Measurements from ENCODE around the gene PRR22. TPM values are rescaled to one million over a fixed set of nuclear protein-coding genes. Genes with fewer than 3 reads are reported as not detected.

The PRR22 gene
- total RNA-seq, 1 experiment from 2014 or later: 8.1 TPM

DNA sequence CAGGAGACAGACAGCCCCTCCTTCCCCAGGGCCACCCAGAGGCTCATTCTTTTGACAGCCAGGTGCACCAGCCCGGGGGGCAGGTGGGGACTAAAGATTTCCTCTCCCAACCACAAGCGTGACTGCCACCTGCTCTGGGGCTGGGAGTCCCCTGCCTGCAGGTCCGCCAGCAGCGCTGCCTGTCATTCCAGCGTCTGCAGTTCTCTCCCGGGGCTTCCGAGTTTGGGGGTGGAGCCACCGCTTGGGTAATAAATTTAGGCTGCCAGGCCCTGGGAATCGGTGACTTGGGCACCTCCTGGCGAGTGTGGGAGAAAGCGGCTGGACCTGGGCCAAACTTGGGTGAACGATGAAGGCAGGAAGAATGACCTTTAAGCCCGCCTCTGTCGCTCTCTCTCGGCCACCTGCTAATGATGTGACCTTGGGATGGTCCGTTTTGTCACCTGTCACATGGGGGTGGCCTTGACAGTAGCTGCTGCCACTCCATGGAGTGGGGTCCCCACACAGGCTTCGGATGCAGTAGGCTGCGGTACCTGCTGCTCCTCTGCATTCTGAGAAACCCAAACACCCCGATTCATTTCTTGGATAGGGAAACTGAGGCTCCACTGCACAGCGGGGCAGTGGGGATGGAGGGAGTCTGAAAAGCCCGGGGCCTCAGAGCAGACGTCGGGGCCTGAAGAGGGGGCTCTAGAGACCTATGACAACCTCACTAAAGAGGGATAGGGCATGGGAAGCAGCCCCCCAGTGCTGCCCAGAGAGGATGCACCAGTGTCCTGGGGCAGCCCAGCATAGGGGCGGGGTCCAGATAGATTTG is 42.2 kb upstream of the PRR22 start:
- H3K27me3 Mint-ChIP-seq (ENCODE audit: low read depth): peaks cover 9% of the 10 kb centered on the region
- H3K36me3 Mint-ChIP-seq (ENCODE audit: insufficient read depth in 1 of 3, low read depth in 3 of 3): no peaks in the 10 kb centered on the region
- H2BK20ac ChIP-seq (ENCODE audit: low read depth, low read length, poor library complexity, severe bottlenecking): no peak overlapping the region
- peak; percentile 84 for DNase-seq
- TF ChIP-seq, protein P1, sequence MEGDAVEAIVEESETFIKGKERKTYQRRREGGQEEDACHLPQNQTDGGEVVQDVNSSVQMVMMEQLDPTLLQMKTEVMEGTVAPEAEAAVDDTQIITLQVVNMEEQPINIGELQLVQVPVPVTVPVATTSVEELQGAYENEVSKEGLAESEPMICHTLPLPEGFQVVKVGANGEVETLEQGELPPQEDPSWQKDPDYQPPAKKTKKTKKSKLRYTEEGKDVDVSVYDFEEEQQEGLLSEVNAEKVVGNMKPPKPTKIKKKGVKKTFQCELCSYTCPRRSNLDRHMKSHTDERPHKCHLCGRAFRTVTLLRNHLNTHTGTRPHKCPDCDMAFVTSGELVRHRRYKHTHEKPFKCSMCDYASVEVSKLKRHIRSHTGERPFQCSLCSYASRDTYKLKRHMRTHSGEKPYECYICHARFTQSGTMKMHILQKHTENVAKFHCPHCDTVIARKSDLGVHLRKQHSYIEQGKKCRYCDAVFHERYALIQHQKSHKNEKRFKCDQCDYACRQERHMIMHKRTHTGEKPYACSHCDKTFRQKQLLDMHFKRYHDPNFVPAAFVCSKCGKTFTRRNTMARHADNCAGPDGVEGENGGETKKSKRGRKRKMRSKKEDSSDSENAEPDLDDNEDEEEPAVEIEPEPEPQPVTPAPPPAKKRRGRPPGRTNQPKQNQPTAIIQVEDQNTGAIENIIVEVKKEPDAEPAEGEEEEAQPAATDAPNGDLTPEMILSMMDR (conservative IDR thresholded peaks at IDR 0.05): peak; percentile 32; the same call in 2 of the 3 replicates
- H3K27ac Mint-ChIP-seq: peak overlapping the region in 1 of 3 experiments; percentile 95; a peak in 3 of 7 replicates
- no peak overlapping the region for H2AFZ ChIP-seq (ENCODE audit: low read length)
- no peaks in the 10 kb centered on the region for H3K27me3 ChIP-seq (ENCODE audit: insufficient read depth, low read length)
- H3K79me2 ChIP-seq (ENCODE audit: insufficient read depth, low read length): no peaks in the 10 kb centered on the region
- WGBS (ENCODE audit: extremely low coverage, insufficient read length, low lambda C conversion rate): no CpG with 5 or more reads among the region's 24 CpGs
- no peak overlapping the region for H2AK5ac ChIP-seq (ENCODE audit: insufficient read length, low read length)
- no peak overlapping the region for H4K91ac ChIP-seq (ENCODE audit: insufficient read length, low read depth, low read length)
- no peak overlapping the region for H3K23ac ChIP-seq (ENCODE audit: insufficient read length, low read depth, low read length)
- H3K4me1 Mint-ChIP-seq: peaks cover 2 to 16% of the 10 kb centered on the region in 2 experiments; a peak in 2 of 4 replicates
- no peak overlapping the region for H2BK5ac ChIP-seq (ENCODE audit: insufficient read length, low read length)
- H3K4me2 ChIP-seq (ENCODE audit: insufficient read depth, insufficient read length, low read length): peak overlapping the region; percentile 85
- no peak overlapping the region for H2BK15ac ChIP-seq (ENCODE audit: low read depth, low read length)
- no peaks in the 10 kb centered on the region for H3K79me1 ChIP-seq (ENCODE audit: insufficient read depth, low read depth, low read length, poor library complexity, severe bottlenecking)
- no peak overlapping the region for H2BK12ac ChIP-seq (ENCODE audit: insufficient read length, low read depth, low read length)
- no peak overlapping the region for H3K9ac ChIP-seq (ENCODE audit: extremely low read depth, insufficient read length, low read length)
- no peak overlapping the region for H2BK120ac ChIP-seq (ENCODE audit: low read depth, low read length, poor library complexity, severe bottlenecking)
- H4K5ac ChIP-seq (ENCODE audit: insufficient read length, low read depth, low read length): no peak overlapping the region
- H3K18ac ChIP-seq (ENCODE audit: insufficient read length, low read depth, low read length): no peak overlapping the region
- peaks cover 0 to 1% of the 10 kb centered on the region in 2 experiments; a peak in 3 of 5 replicates for H3K9me3 Mint-ChIP-seq
- H3T11ph ChIP-seq (ENCODE audit: low read length): no peak overlapping the region
- H3K14ac ChIP-seq (ENCODE audit: insufficient read depth, low read length): no peak overlapping the region
- peaks cover 12% of the 10 kb centered on the region for H3K23me2 ChIP-seq (ENCODE audit: insufficient read length, low read depth, low read length, poor library complexity, severe bottlenecking)
- no peaks in the 10 kb centered on the region for H4K20me1 ChIP-seq (ENCODE audit: control insufficient read depth, insufficient read depth, insufficient read length)
- no peak overlapping the region for H4K8ac ChIP-seq (replicated peaks; ENCODE audit: insufficient read length, low read depth, low read length)
- H3K4me3 Mint-ChIP-seq: peak overlapping the region; percentile 85 to 93
- H3K4ac ChIP-seq (ENCODE audit: low read depth, low read length): no peak overlapping the region
- no peaks in the 10 kb centered on the region for H3K4me1 ChIP-seq (ENCODE audit: insufficient read depth, low read length)
- H3K27ac ChIP-seq (ENCODE audit: insufficient read length, low read depth, low read length): no peak overlapping the region
- no peak overlapping the region for H3K56ac ChIP-seq (ENCODE audit: insufficient read length, low read depth, low read length)
- H3K9me3 ChIP-seq (ENCODE audit: control insufficient read depth, low read depth, low read length): no peaks in the 10 kb centered on the region

Data from H9 (cell line).